Tibial artery (tissue), 4 donors: Measurements from ENCODE around the gene PHAX.

Experiments used
- DNase-seq, 2 donors: peaks; one replicate each; pipeline ENCODE4 v3.0.0-alpha.2; 2019
- H3K27ac ChIP-seq, 2 donors: fragments of 200-600 bp; sonication (generic) in 1 of 2; 1 replicate in 1 of 2; 2 replicates in 1 of 2; pipeline ENCODE4 v1.5.1; 2018 to 2019; ENCODE audit warnings: mild to moderate bottlenecking in 1 of 2
- H3K27me3 ChIP-seq, 2 donors: fragments of 200-600 bp; sonication (generic) in 1 of 2; one replicate each; pipeline versions ENCODE4 v1.5.1 to v1.6.0; 2016 to 2019
- H3K36me3 ChIP-seq, 3 donors: fragments of 200-600 bp; sonication (generic) in 2 of 3; one replicate each; pipeline ENCODE4 v1.5.1; 2016 to 2019; ENCODE audit warnings: mild to moderate bottlenecking in 2 of 3
- H3K4me1 ChIP-seq, 4 donors: fragments of 200-600 bp; sonication (generic) in 2 of 4; 1 replicate in 3 of 4; 2 replicates in 1 of 4; pipeline ENCODE4 v1.5.1; 2016 to 2019
- H3K4me3 ChIP-seq, 2 donors: fragments of 200-600 bp; sonication (generic) in 1 of 2; 1 replicate in 1 of 2; 2 replicates in 1 of 2; pipeline ENCODE4 v1.5.1; 2018 to 2019; ENCODE audit warnings: mild to moderate bottlenecking in 2 of 2
- H3K9me3 ChIP-seq, 3 donors: fragments of 200-600 bp; sonication (generic) in 1 of 3; one replicate each; pipeline ENCODE4 v1.5.1; 2016 to 2019
- CTCF ChIP-seq, 2 experiments: fragments of 200-600 bp in 1 of 2; fragments of 450-650 bp in 1 of 2; IDR thresholded peaks; one replicate each; pipeline ENCODE4 v1.5.1; 2017 to 2019; ENCODE audit warnings: antibody characterized with exemption in 2 of 2, mild to moderate bottlenecking in 1 of 2, moderate library complexity in 1 of 2
- intact Hi-C: fragments of 100-400 bp; cut with DNase I; formaldehyde crosslinking; loops from one replicate; pipeline ENCODE4 v1.15.0; 2023; ENCODE audit warnings: low total_unique reads

PHAX gene

GRCh38 chr5:126575644-126576043 is 25.1 kb upstream of the PHAX start:
- H3K9me3 ChIP-seq, result no peaks in the 10 kb centered on the region
- H3K36me3 ChIP-seq, result peaks cover 35 to 86% (median 51%) of the 10 kb centered on the region in 3 donors
- intact Hi-C loops, result no loop called here
- H3K27ac ChIP-seq, result no peak overlapping the region
- TF ChIP-seq CTCF (IDR thresholded peaks at IDR 0.05), result no peak
- DNase-seq, result no peak
- H3K27me3 ChIP-seq, result no peaks in the 10 kb centered on the region
- no peak overlapping the region for H3K4me3 ChIP-seq
- no peaks in the 10 kb centered on the region for H3K4me1 ChIP-seq

- intact Hi-C loops, result no loop called here
- H3K36me3 ChIP-seq, result peaks cover 46 to 95% (median 63%) of the 10 kb centered on the region in 3 donors
- H3K4me1 ChIP-seq, result no peaks in the 10 kb centered on the region
- no peak overlapping the region for H3K27ac ChIP-seq
- no peak overlapping the region for H3K4me3 ChIP-seq
- no peaks in the 10 kb centered on the region for H3K9me3 ChIP-seq
- H3K27me3 ChIP-seq, result no peaks in the 10 kb centered on the region
- TF ChIP-seq CTCF (IDR thresholded peaks at IDR 0.05), result no peak
- no peak for DNase-seq
Measured at GRCh38 chr5:126576974-126577373, 23.8 kb upstream of the PHAX start.

- TF ChIP-seq CTCF (IDR thresholded peaks at IDR 0.05), result no peak
- no peak for DNase-seq
- Histone ChIP-seq H3K36me3 (peaks cover 46 to 95% (median 66%) of the 10 kb centered on the region in 3 donors), H3K4me1 (no peaks in the 10 kb centered on the region), H3K9me3 (no peaks in the 10 kb centered on the region), H3K27me3 (no peaks in the 10 kb centered on the region), H3K27ac (no peak overlapping the region), H3K4me3 (no peak overlapping the region)
- intact Hi-C loops, result no loop called here
Measured at GRCh38 chr5:126577415-126577814, 23.3 kb upstream of the PHAX start.

- Histone ChIP-seq H3K9me3 (no peaks in the 10 kb centered on the region), H3K4me3 (no peak overlapping the region), H3K27ac (no peak overlapping the region), H3K4me1 (no peaks in the 10 kb centered on the region), H3K27me3 (no peaks in the 10 kb centered on the region), H3K36me3 (peaks cover 47 to 99% (median 75%) of the 10 kb centered on the region in 3 donors)
- no peak for TF ChIP-seq CTCF (IDR thresholded peaks at IDR 0.05)
- no peak for DNase-seq
- intact Hi-C loops, result no loop called here
Measured at GRCh38 chr5:126579716-126580115, 21.0 kb upstream of the PHAX start.

GRCh38 chr5:126583761-126584160 is 17.0 kb upstream of the PHAX start:
- no peak for DNase-seq
- H3K36me3 ChIP-seq, result peaks cover 40 to 92% (median 82%) of the 10 kb centered on the region in 3 donors

More at GRCh38 chr5:126583761-126584160, 17.0 kb upstream of the PHAX start:
- Histone ChIP-seq H3K27ac (no peak overlapping the region), H3K4me3 (no peak overlapping the region), H3K4me1 (no peaks in the 10 kb centered on the region), H3K27me3 (no peaks in the 10 kb centered on the region), H3K9me3 (no peaks in the 10 kb centered on the region)
- intact Hi-C loops, result no loop called here
- TF ChIP-seq CTCF (IDR thresholded peaks at IDR 0.05), result no peak
